Ovary (tissue), 3 donors: Measurements from ENCODE around the gene RAB8A.

Experiments
- CTCF ChIP-seq, 3 donors: fragments of 450-650 bp in 2 of 3; fragments of 200-600 bp in 1 of 3; IDR thresholded peaks; one replicate each; pipeline versions ENCODE4 v1.5.1 to v1.8.0; 2016 to 2022; ENCODE audit warnings: antibody characterized with exemption in 3 of 3, mild to moderate bottlenecking in 1 of 3
- EP300 ChIP-seq: sonication (generic); formaldehyde crosslinking; IDR thresholded peaks from one replicate; pipeline ENCODE4 v1.6.1; 2017; ENCODE audit warnings: antibody characterized with exemption
- POLR2A ChIP-seq: fragments of 450-650 bp; IDR thresholded peaks from one replicate; pipeline ENCODE4 v1.6.1; 2017; ENCODE audit warnings: antibody characterized with exemption, mild to moderate bottlenecking, moderate library complexity
- donor health status: DM: no; HTN: no; CAD: no.

- no peak for TF ChIP-seq POLR2A
- no peak for TF ChIP-seq CTCF (IDR thresholded peaks at IDR 0.05)
- TF ChIP-seq EP300, result no peak
These were observed 20.0 kb downstream of the RAB8A start for GRCh38 chr19:16131648-16132047.
